HG03565 (cell line): ENCODE data around the gene AGXT.

Experiments
- ATAC-seq: cut with Tn5 transposase; IDR thresholded peaks from one replicate; pipeline ENCODE4 v1.9.1; 2021; ENCODE audit warnings: mild to moderate bottlenecking, moderate library complexity; ENCODE audit not compliant: unreplicated experiment

Gene AGXT

GRCh38 chr2:240865391-240865790, 3.2 kb upstream of the AGXT start:
- ATAC-seq: no peak

DNA sequence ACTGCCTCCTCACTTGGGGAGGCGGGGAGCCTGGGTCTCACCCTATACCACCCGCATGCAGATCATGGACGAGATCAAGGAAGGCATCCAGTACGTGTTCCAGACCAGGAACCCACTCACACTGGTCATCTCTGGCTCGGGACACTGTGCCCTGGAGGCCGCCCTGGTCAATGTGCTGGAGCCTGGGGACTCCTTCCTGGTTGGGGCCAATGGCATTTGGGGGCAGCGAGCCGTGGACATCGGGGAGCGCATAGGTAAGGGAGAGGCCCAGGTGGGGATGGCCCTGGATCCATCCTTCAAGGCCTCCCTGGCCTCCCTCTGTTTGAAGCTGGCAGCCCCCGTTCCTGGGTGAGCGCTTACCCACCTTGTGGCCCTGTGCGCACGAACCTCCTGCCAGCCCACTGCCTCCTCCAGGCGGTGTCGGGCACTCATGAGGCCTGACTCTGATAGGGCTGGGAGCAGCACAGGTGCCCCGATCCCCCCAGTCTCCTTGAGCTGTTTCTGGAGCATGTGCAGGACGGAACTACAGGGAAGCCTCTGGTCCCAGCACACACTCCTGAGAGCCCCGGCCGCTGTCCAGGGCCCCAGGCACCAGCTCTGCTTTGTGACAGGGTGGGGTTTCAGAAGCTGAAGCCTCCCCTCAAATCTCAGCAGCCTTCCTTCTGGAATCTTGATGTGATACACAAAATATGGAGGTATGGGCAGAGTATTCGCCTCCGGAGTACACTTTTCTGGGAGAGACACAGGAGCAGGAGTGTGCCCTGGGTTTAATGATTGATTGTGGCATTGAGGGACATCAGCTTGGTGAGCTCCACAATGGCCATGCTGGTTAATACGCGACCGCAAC, 708 bp downstream of the AGXT start:
- no peak for ATAC-seq

DNA sequence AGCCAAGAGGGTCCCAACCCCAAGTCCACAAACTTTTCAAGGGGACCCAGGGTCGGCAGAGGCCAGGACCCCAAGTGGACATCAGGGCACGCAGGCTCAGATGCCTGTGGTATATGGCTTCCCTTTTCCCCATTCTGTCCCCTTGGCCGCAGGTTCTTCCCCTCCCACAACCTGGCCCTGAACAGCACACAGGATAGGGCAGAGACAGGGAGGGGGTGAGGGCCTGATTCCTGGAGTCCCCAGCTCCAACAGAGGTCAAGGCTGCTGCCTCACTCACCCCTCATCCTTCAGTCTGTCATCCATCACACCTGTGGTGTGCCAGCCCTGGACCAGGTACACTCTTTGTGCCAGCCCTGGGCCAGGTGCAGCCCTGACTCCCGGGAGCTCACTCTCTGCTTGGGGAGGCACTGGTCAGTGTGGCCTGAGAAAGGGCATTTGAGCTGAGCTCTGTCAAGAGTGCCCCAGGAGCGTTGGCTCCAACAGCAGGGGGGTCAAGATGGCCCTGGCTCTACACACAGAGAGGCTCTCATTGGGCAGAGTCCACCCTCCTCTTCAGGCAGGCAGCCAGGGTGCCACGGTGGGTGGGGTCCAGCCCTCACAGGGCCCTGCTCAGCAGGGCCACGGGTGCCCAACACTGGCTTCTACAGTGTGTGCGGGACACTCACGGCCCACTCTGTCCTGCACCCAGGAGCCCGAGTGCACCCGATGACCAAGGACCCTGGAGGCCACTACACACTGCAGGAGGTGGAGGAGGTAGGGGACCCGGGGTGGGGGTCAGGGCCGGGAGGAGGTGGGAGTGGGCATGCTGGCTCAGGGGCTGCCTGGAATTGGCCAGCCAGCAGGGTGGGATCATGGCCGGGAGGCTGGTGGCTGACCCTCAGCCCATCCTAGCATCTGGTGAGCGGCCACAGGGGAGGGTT, 1.6 kb downstream of the AGXT start:
- ATAC-seq: no peak

- ATAC-seq: no peak
Observed at GRCh38 chr2:240871071-240871958, 2.7 kb downstream of the AGXT start.

DNA sequence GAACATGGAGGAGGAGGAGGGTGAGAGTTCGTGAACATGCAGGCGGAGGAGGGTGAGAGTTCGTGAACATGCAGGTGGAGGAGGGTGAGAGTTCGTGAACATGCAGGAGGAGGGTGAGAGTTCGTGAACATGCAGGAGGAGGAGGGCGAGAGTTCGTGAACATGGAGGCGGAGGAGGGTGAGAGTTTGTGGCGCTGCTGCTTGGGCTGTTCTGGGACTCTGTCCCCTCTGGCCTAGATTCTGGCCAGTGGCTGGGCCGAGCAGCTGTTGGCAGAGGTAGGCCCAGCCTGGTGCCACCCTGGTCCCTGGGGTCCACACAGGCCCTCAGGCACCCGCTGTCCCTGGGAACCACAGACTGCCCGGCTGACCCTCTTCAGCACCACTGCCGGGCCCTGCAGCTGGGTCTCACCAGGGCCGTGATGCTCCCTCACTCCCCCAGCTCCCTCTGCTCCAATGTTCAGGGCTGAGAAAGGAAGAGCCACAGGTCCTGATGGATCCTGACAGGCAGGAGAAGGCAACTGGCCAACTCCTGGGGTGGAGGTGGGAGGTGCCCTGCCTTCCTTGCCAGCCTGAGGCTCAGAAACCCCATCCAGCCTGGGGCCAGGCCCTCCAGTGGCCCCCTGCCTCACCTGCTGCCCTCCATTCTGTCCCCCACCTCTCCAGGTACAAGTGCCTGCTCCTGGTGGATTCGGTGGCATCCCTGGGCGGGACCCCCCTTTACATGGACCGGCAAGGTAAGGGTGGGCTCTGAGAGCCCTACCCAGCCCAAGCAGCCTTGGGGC, 3.9 kb downstream of the AGXT start:
- no peak for ATAC-seq

DNA sequence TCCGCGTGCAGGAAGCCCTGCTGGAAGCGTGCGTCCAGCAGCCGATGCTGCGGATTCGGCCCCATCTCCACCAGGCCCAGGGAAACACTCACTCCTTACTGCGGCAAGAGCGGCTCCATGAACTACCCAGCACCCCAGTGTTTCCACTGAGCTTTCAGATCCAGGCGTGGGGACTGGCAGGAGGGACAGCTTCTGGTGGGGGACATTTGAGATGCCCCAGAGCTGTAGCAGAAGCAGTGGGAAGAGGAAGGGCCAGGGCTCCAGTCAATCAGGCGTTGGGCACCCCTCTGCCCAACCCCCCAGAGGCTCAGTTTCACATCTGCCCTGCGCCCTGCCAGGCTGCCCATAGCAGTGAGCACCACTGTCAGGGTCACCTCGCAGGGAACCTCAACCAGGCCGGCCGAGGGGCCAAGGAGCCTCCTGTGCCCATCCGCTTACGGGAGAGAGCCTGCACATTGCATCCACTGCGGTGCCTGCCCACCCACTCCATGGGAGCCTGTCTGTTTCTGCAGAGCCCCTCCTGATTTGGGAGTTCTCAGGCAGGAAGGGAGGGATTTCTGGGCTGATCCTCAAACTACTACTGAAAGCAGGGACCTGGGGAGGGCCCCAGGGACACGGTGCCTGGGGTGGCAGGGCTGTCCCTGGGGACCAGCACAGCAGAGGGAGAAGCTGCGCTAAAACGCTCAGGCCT, 4.6 kb downstream of the AGXT start:
- ATAC-seq: no peak

GRCh38 chr2:240873805-240874714, 5.4 kb downstream of the AGXT start:
- no peak for ATAC-seq

DNA sequence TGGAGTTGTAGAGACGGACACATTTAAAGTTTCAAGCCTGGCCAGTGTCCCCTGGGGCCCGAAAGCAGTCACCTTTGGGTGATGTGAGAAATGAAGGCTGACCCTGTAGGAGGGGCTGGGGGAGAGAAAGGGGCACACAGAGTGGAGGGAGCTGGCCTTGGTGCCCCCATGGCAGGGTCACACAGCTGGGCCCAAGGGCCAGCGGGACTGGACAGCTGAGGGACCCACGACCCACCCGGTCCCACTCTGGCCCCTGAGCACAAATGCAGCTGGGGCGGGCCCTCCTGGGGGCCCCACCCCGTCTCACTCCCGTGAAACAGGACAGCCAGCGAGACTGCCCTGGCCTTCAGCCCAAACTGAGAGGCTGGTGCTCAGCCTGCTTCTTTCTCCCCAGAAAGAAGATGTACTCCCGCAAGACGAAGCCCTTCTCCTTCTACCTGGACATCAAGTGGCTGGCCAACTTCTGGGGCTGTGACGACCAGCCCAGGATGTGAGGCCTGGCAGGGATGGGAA, 6.1 kb downstream of the AGXT start:
- ATAC-seq: no peak

GRCh38 chr2:240875228-240876034, 6.8 kb downstream of the AGXT start:
- no peak for ATAC-seq

- ATAC-seq: no peak
Observed at GRCh38 chr2:240876035-240876474, 7.4 kb downstream of the AGXT start.

DNA sequence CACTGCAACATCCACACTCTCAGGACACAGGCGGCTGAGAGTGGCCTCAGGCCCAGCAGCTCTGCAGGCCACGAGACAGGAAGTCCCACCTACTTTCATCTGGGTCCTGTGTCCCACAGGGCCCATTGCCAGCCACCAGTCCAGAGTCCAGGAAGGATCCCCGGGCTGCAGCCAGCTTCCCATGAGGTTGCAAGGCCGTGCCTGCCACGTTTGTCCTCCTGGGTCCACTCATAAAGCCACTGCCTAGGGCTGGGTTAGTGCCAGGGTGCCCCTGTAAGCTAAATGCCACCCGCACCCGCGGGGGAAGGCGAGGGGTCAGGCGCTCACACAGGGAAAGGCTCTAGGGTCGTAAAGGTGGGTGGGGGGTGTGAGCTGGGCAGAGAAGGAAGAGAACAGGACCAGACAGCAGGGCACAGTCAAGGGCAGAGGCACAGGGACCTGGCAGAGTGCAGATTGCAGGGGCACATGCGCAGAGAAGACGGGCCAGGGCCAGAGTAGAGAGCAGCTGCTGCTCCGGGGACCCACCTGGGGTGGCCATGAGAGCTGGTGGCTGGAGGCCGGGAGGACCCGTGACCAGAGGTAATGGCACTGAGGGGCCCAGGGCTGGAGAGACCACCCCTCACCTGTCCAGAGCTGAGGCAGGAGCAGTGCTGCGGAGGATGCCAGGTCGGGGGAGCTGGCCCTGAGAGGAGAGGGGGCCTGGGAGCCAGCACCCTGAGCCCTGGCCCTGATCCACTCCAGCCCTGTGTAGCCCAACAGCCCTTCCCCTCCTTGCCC, 8.0 kb downstream of the AGXT start:
- no peak for ATAC-seq

GRCh38 chr2:240877460-240878340, 9.1 kb downstream of the AGXT start:
- no peak for ATAC-seq

- no peak for ATAC-seq
Observed at GRCh38 chr2:240878341-240878936, 9.8 kb downstream of the AGXT start.

DNA sequence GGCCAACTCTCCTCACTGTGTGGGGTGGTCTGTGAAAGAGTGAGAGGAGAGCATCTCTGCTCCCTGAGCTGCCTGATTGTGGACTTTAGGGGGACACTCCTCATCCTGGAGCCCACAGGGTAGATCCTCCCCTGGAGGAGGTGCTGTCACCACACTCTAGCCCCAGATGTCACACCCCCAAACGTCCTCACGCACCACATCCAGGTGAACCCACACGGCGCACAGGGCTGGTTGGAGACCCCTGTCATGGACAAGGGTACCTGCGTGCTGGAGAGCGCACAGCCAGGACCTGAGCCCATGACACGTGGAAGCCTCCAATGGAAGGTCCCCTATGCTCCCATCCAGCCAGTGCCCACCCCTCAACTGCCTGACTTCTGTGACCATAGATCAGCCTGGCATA, 10.5 kb downstream of the AGXT start:
- no peak for ATAC-seq

DNA sequence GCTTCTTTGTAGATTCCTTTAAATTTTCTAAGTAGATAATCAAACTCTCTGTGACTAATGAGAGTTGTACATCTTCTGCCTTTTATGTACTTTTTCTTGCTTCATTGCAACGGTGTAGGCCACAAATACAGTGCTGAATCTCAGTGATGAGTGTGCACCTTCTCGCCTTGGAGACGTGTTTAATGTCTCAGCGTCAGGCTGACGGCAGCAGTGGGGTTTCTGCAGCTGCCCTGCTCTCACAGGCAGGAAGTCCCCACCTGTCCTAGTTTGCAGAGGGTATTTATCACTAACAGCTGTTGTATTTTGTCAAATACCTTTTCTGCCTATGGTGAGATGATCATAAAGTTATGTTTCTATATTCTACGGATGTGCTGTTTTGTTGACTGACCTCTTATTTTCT, 13.3 kb downstream of the AGXT start:
- no peak for ATAC-seq
